ENCODE results near the gene SLC6A7.

- TF ChIP-seq POLR2AphosphoS5 (IDR thresholded peaks at IDR 0.05) = no peak
- TF ChIP-seq CTCF (IDR thresholded peaks at IDR 0.05) = no peak
Measured at GRCh38 chr5:150241298-150242160, 51.7 kb downstream of the SLC6A7 start.

Measured in upper lobe of left lung (tissue), 4 donors.